CD8-positive, alpha-beta memory T cell (primary cell): ENCODE results near the gene CALCR. TPM values are rescaled to one million over a fixed set of nuclear protein-coding genes. Genes with fewer than 3 reads are reported as not detected.

ENCODE experiments used
- CTCF ChIA-PET: fragments of 350-600 bp; sonication (Branson Sonifier 250); formaldehyde crosslinking; loops from one replicate; lab custom pipeline; 2021; ENCODE audit warnings: antibody characterized with exemption; lab: Charles Lee
- POLR2A ChIA-PET: fragments of 350-600 bp; sonication (Branson Sonifier 250); formaldehyde crosslinking; loops from one replicate; lab custom pipeline; 2021; ENCODE audit warnings: antibody characterized with exemption; lab: Charles Lee
- DNase-seq, 5 donors: peaks; one replicate each; pipeline versions ENCODE4 v3.0.0 to v3.0.0-alpha.2; 2020 to 2022; ENCODE audit warnings: mixed read lengths in 1 of 5
- H3K27ac ChIP-seq: one replicate; pipeline ENCODE4 v1.7.0; 2013; ENCODE audit warnings: low read depth, mild to moderate bottlenecking, low read length, moderate library complexity
- H3K27me3 ChIP-seq: 2 replicates; pipeline ENCODE4 v1.7.0; 2013; ENCODE audit warnings: low read length, mild to moderate bottlenecking; ENCODE audit not compliant: insufficient read depth, poor library complexity, severe bottlenecking
- H3K36me3 ChIP-seq: 2 replicates; pipeline ENCODE4 v1.7.0; 2013; ENCODE audit warnings: mild to moderate bottlenecking, low read length, moderate library complexity; ENCODE audit not compliant: insufficient read depth
- H3K4me1 ChIP-seq: 2 replicates; pipeline ENCODE4 v1.7.0; 2013; ENCODE audit warnings: mild to moderate bottlenecking, low read length, moderate library complexity; ENCODE audit not compliant: insufficient read depth
- H3K4me3 ChIP-seq: 2 replicates; pipeline ENCODE4 v1.7.0; 2013; ENCODE audit warnings: mild to moderate bottlenecking, low read length
- H3K9me3 ChIP-seq: 2 replicates; pipeline ENCODE4 v1.7.0; 2013; ENCODE audit warnings: mild to moderate bottlenecking, low read length
- H3K27ac Mint-ChIP-seq, 8 donors: one replicate each; pipeline ENCODE4 v1.8.0; 2020 to 2021; ENCODE audit warnings: mixed read lengths in 8 of 8, mild to moderate bottlenecking in 6 of 8, inconsistent platforms in 3 of 8, moderate library complexity in 3 of 8
- H3K27me3 Mint-ChIP-seq, 2 donors: one replicate each; pipeline ENCODE4 v1.8.0; 2020 to 2021; ENCODE audit warnings: mixed read lengths in 2 of 2, mild to moderate bottlenecking in 1 of 2, moderate library complexity in 1 of 2
- H3K36me3 Mint-ChIP-seq, 3 donors: one replicate each; pipeline ENCODE4 v1.8.0; 2020 to 2021; ENCODE audit warnings: mixed read lengths in 3 of 3, inconsistent platforms in 1 of 3, mild to moderate bottlenecking in 1 of 3
- H3K4me1 Mint-ChIP-seq, 3 donors: one replicate each; pipeline ENCODE4 v1.8.0; 2020 to 2021; ENCODE audit warnings: mixed read lengths in 3 of 3, inconsistent platforms in 1 of 3, mild to moderate bottlenecking in 1 of 3
- H3K4me3 Mint-ChIP-seq, 7 donors: one replicate each; pipeline ENCODE4 v1.8.0; 2020 to 2021; ENCODE audit warnings: mixed read lengths in 7 of 7, mild to moderate bottlenecking in 6 of 7, moderate library complexity in 4 of 7, inconsistent platforms in 2 of 7
- H3K9me3 Mint-ChIP-seq, 5 donors: one replicate each; pipeline ENCODE4 v1.8.0; 2020 to 2022; ENCODE audit warnings: mixed read lengths in 5 of 5, mild to moderate bottlenecking in 3 of 5, moderate library complexity in 2 of 5, inconsistent platforms in 1 of 5
- polyA plus RNA-seq: library from polyadenylated mRNA; unstranded; fragments of 300-500 nt; fragmentation: Illumina TruSeq; gene quantifications from one replicate; pipeline ENCODE4 v1.2.3, GENCODE V29; 2021
- total RNA-seq, 2 experiments: library from RNA; stranded (reverse); gene quantifications; one replicate each; pipeline ENCODE4 v1.2.3, GENCODE V29; 2021

The CALCR gene
- total RNA-seq = not detected
- polyA plus RNA-seq = not detected

DNA sequence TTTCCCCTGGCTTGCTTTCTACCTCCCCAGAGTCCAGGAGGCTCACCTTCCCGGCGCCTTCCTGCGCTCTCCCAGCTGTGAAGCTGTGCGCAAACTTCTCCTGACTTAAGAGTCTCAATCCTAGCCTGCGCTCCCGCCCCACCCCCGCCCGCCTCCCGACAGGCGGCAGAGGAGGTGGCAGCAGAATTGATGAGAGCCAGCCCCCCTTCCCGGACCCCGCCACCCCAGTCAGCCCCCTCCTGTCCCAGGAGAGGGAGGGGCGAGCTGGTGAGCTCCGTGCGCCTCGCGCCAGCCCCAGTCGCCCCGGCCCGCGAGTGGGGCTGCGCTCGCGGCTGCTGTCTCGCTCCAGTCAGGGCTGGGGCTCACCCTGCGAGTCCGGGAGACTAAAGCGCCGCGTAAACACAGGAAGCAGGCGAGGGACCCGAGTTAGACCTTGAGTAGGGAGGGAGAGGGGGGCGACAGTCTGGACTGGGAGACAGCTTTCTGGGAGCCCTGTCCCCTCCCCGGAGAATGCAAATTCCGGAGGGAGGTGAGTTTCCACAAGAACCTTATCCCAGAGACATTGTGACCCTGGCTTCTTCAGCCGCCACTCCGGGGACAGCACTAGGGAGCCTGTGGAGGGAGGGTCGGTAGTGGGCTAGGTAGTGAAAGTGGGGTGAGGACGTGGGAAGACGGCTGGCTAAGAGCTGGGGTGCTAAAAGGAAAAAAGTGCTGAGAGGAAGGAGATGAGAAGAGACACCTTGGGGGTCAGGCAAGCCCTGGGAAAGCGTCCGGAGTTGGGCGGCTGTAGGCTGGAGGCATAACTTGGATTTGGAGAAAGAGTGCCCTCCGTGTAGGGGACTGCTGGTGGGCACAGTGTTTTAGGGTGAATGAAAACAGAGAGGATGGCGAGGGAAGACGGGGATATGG, at the start of gene CALCR:
Gene CALCR (minus strand): TSS at position 79 of the 909 bp plus-strand sequence. CDS start 87,743 bp downstream, outside the sequence.
- no peak within 1 kb of the TSS for H3K4me3 Mint-ChIP-seq
- H3K9me3 Mint-ChIP-seq = peaks cover 0 to 3% (median 0%) of the 10 kb centered on the region in 5 donors
- Histone ChIP-seq H3K4me3 (no peak within 1 kb of the TSS), H3K27ac (no peak within 1 kb of the TSS), H3K9me3 (no peaks in the 10 kb centered on the region), H3K27me3 (no peaks in the 10 kb centered on the region), H3K36me3 (no peaks in the 10 kb centered on the region), H3K4me1 (no peaks in the 10 kb centered on the region)
- peaks cover 20 to 36% of the 10 kb centered on the region in 2 donors for H3K27me3 Mint-ChIP-seq
- no peak within 1 kb of the TSS for H3K27ac Mint-ChIP-seq
- H3K4me1 Mint-ChIP-seq = no peaks in the 10 kb centered on the region
- POLR2A ChIA-PET = no interaction called here
- CTCF ChIA-PET = no interaction called here
- DNase-seq = no peak
- H3K36me3 Mint-ChIP-seq = no peaks in the 10 kb centered on the region

DNA sequence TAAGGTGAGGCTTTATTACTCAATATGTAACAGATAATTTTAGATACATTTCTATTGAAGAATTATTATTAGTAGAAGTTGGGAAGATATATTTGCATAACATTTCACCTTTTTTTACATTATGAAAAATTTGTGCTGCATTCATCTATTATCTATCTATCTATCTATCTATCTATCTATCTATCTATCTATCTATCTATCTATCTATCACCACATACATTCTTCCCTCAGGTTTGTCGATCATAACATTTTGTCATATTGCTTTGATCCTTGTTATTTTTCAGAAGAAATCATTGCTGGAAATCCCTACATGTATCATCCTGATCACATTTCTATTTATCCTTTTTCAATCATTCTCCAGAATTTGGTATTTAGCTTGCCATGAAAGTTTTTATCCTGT, 49.3 kb upstream of the CALCR start:
- H3K9me3 Mint-ChIP-seq = peaks cover 0 to 3% (median 2%) of the 10 kb centered on the region in 5 donors
- H3K4me3 ChIP-seq = no peak overlapping the region
- H3K36me3 Mint-ChIP-seq = no peaks in the 10 kb centered on the region
- H3K27ac Mint-ChIP-seq = no peak overlapping the region
- H3K9me3 ChIP-seq = no peaks in the 10 kb centered on the region
- no peak overlapping the region for H3K4me3 Mint-ChIP-seq
- no peaks in the 10 kb centered on the region for H3K4me1 ChIP-seq
- H3K4me1 Mint-ChIP-seq = no peaks in the 10 kb centered on the region
- no peaks in the 10 kb centered on the region for H3K27me3 ChIP-seq
- H3K36me3 ChIP-seq = no peaks in the 10 kb centered on the region
- no peak overlapping the region for H3K27ac ChIP-seq
- ChIA-PET CTCF (no interaction called here), POLR2A (no interaction called here)
- no peak for DNase-seq
- no peaks in the 10 kb centered on the region for H3K27me3 Mint-ChIP-seq

DNA sequence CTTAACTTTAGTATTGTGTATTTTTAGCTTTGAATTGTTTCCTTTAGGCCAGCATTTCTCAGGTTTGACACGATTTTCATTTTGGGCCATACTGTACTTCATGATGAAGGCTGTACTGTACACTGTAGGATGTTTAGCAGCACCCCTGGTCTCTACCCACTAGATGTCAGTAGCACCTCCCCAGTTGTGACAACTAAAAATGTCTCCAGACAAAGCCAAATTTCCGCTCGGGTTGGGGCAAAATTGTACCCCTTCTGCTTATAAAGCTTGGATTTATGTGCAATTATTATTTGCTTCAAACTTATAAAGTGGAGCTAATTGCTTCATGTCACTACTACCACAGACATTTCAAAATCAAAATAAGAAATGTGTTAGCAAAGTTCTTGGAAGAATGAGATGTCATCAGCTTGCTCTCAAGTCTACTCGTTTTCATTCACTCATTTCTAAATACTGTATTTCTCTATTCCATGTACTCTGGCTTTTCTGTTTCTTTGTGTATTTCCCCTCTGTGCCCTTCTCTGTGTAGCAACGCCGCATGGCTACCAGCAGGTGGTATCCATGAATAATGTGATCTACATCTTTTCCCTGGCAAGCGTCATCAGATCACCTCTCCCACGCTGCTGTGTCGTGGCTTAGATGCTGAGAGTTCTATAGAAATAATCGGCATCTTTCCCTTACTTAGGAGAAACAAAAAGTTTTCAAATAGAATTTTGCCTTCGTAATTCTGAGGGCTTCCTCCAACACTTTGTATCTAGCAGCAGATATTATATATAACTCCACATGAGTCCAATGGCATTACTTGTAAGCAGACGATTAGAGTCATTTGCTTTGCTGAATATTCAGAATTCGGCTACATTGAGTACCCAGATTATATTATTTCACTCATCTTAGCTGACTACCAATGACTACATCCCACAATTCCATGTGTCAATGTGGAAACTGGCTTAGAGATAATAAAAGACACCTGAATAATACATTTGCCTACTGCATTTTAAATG, 47.8 kb upstream of the CALCR start:
- peaks cover 0 to 3% (median 2%) of the 10 kb centered on the region in 5 donors for H3K9me3 Mint-ChIP-seq
- Histone ChIP-seq H3K27me3 (no peaks in the 10 kb centered on the region), H3K9me3 (no peaks in the 10 kb centered on the region), H3K4me3 (no peak overlapping the region), H3K36me3 (no peaks in the 10 kb centered on the region), H3K4me1 (no peaks in the 10 kb centered on the region), H3K27ac (no peak overlapping the region)
- H3K4me3 Mint-ChIP-seq = no peak overlapping the region
- ChIA-PET CTCF (no interaction called here), POLR2A (no interaction called here)
- no peak overlapping the region for H3K27ac Mint-ChIP-seq
- H3K27me3 Mint-ChIP-seq = no peaks in the 10 kb centered on the region
- H3K4me1 Mint-ChIP-seq = no peaks in the 10 kb centered on the region
- no peak for DNase-seq
- H3K36me3 Mint-ChIP-seq = no peaks in the 10 kb centered on the region

GRCh38 chr7:93620864-93621263, 46.3 kb upstream of the CALCR start:
- H3K9me3 ChIP-seq = no peaks in the 10 kb centered on the region
- Mint-ChIP-seq H3K27ac (no peak overlapping the region), H3K4me3 (no peak overlapping the region), H3K4me1 (no peaks in the 10 kb centered on the region), H3K36me3 (no peaks in the 10 kb centered on the region), H3K9me3 (peaks cover 0 to 2% (median 0%) of the 10 kb centered on the region in 5 donors), H3K27me3 (no peaks in the 10 kb centered on the region)
- H3K4me3 ChIP-seq = no peak overlapping the region
- CTCF ChIA-PET = no interaction called here
- no peaks in the 10 kb centered on the region for H3K4me1 ChIP-seq
- H3K27me3 ChIP-seq = no peaks in the 10 kb centered on the region
- DNase-seq = no peak
- no peak overlapping the region for H3K27ac ChIP-seq
- POLR2A ChIA-PET = no interaction called here
- H3K36me3 ChIP-seq = no peaks in the 10 kb centered on the region

DNA sequence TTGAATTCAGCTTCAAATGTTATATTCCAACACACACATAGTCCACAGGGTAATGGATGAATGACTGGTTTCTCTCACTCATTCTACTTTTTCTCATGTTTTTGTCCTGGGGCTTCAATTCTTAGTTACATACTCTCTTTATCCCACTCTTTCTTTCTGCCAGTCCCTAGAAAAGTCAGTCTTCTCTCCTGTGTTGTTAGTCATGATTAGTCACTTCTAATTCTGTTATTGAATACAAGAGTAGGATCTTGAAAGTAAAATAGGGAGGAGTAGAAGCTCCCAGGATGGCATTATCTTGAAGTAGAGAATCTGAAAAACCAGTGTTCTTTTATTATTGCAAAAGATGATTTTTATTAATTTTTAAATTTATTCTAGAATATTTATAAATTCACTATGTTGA, 45.5 kb upstream of the CALCR start:
- H3K27ac Mint-ChIP-seq = no peak overlapping the region
- H3K27me3 Mint-ChIP-seq = no peaks in the 10 kb centered on the region
- ChIA-PET CTCF (no interaction called here), POLR2A (no interaction called here)
- Histone ChIP-seq H3K9me3 (no peaks in the 10 kb centered on the region), H3K4me1 (no peaks in the 10 kb centered on the region), H3K27me3 (no peaks in the 10 kb centered on the region), H3K4me3 (no peak overlapping the region), H3K36me3 (no peaks in the 10 kb centered on the region), H3K27ac (no peak overlapping the region)
- no peak for DNase-seq
- no peaks in the 10 kb centered on the region for H3K4me1 Mint-ChIP-seq
- no peaks in the 10 kb centered on the region for H3K36me3 Mint-ChIP-seq
- no peak overlapping the region for H3K4me3 Mint-ChIP-seq
- H3K9me3 Mint-ChIP-seq = peaks cover 0 to 3% (median 0%) of the 10 kb centered on the region in 5 donors

DNA sequence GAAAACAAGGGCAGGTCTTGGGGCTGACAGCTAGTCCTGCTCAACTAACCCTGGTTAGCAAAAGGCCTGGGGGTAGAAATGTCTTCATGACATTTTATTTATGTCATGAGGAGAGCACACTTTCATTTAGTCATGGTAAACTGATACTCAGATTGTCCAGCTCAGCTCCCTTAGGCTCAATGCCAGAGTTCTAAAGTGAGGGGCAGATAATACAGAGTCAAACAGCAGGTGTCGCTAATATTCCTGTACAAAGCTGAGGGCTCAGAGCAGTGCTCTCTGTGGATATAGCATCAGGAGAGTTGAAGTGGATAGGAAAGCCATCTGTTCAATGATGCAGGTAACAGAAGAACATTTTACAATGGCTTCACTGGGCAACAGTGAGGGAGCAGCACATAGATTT, 26.8 kb upstream of the CALCR start:
- Mint-ChIP-seq H3K36me3 (no peaks in the 10 kb centered on the region), H3K27ac (no peak overlapping the region), H3K4me3 (no peak overlapping the region), H3K4me1 (no peaks in the 10 kb centered on the region), H3K9me3 (no peaks in the 10 kb centered on the region), H3K27me3 (no peaks in the 10 kb centered on the region)
- Histone ChIP-seq H3K27me3 (no peaks in the 10 kb centered on the region), H3K27ac (no peak overlapping the region), H3K36me3 (no peaks in the 10 kb centered on the region), H3K4me1 (no peaks in the 10 kb centered on the region), H3K4me3 (no peak overlapping the region), H3K9me3 (no peaks in the 10 kb centered on the region)
- ChIA-PET CTCF (no interaction called here), POLR2A (no interaction called here)
- DNase-seq = no peak

DNA sequence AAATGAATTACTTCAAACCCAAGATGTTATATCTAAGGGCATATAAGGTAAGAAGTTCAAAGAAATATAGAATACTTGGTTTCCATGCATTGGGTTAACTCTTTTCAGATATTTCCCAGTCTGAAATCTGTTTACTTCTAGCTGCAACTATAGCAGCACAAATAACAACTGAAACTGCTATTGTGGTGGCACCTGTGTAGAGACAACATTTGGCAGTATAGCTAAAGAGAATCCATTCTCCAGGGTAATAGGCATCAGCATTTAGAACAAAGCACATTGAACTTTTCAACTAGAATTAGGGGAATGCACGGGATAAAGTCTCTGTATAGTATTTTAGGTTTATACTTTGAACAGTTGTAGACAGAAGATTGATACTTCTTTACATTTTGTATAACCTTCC, 19.7 kb upstream of the CALCR start:
- Mint-ChIP-seq H3K27ac (no peak overlapping the region), H3K4me3 (no peak overlapping the region), H3K27me3 (no peaks in the 10 kb centered on the region), H3K9me3 (peaks cover 0 to 5% (median 2%) of the 10 kb centered on the region in 5 donors), H3K36me3 (no peaks in the 10 kb centered on the region), H3K4me1 (no peaks in the 10 kb centered on the region)
- DNase-seq = no peak
- POLR2A ChIA-PET = no interaction called here
- CTCF ChIA-PET = no interaction called here
- no peaks in the 10 kb centered on the region for H3K27me3 ChIP-seq
- no peaks in the 10 kb centered on the region for H3K36me3 ChIP-seq
- no peaks in the 10 kb centered on the region for H3K9me3 ChIP-seq
- no peak overlapping the region for H3K27ac ChIP-seq
- no peak overlapping the region for H3K4me3 ChIP-seq
- no peaks in the 10 kb centered on the region for H3K4me1 ChIP-seq
